H1 (cell line): ENCODE data around the gene KLHL18. TPM values are rescaled to one million over a fixed set of nuclear protein-coding genes. Genes with fewer than 3 reads are reported as not detected.

ENCODE experiments used
- BRCA1 ChIP-seq: IDR thresholded peaks from 2 replicates; pipeline ENCODE4 v1.6.1; 2012; ENCODE audit warnings: low read depth, low read length, improper control_type of control experiment
- SAP30 ChIP-seq: fragments of 300-600 bp; sonication (generic); IDR thresholded peaks from 2 replicates; pipeline ENCODE4 v1.7.1; 2012; ENCODE audit warnings: low read length, moderate library complexity, mild to moderate bottlenecking, inconsistent platforms; ENCODE audit not compliant: insufficient read depth, insufficient replicate concordance
- polyA plus RNA-seq, 7 experiments: library from polyadenylated mRNA; depleted of rRNA in 3 of 7; stranded (reverse) in 5 of 7; unstranded in 2 of 7; fragments of >200 nt in 5 of 7; fragments of 200-250 nt in 2 of 7; gene quantifications; 1 replicate in 5 of 7; 2 replicates in 1 of 7; 4 replicates in 1 of 7; pipeline versions ENCODE4 v1.2.1 to v1.2.3, GENCODE V29; 2011 to 2013; ENCODE audit warnings: missing spikeins in 2 of 7, mixed read lengths in 2 of 7
- total RNA-seq: library from RNA; stranded (reverse); fragmentation: NEBNext Ultra II Directional; extraction: Animal tissue kit (Norgen Biotek cat#: 25700); gene quantifications from 2 replicates; pipeline ENCODE4 v1.2.1, GENCODE V29; 2021

Gene KLHL18
- total and polyA plus RNA-seq, 2 of the 8 experiments (the other 6 are each of a cell fraction or from before 2014, with no cell fraction given), result 19.9 to 31.7 TPM

DNA sequence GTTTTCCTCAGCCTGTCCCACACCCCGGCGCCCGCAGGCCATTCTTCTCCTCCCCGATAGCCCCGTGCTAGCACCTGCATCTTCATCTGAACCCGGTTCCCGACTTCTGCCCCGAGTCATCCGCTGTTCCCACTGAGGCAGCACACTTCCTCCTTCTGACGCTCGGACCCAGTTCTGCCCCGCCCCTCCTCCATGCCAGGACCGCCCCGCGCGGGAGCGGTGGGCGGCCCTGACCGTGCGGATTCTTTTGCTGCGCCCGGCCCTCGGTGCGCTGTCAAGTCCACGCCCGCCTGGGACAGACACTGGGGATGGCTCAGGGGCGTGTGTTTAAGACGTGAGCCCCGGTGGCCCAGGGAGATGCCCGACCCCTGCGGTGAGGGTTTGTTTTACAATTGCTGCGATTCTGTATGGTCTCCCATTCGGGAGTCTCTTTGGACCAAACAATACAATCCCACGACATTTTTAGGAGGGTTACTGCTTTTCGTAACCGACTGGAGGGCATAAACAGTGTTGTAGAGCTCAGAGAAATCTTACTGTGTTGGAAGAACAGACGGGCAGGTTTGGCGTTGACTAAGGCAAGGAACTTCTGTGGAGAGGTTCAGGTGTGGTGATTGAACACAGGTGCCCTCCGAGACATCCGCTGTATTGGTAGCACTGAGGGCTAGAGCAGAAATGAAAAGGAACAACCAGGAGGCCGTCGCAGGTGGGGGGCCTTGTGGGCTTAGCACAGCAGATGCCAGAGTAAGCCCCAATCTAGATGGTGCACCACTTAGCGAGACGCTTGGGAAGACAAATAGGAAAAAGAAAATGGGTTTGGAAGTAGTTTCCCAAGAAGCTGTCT, 98.8 kb downstream of the KLHL18 start (continued):
- no peak for TF ChIP-seq BRCA1
- no peak for TF ChIP-seq SAP30
